ENCODE results near the gene CERS1.
A peak's percentile ranks its signal among the peaks of the same experiment; 100 is the strongest.

CERS1 gene

DNA sequence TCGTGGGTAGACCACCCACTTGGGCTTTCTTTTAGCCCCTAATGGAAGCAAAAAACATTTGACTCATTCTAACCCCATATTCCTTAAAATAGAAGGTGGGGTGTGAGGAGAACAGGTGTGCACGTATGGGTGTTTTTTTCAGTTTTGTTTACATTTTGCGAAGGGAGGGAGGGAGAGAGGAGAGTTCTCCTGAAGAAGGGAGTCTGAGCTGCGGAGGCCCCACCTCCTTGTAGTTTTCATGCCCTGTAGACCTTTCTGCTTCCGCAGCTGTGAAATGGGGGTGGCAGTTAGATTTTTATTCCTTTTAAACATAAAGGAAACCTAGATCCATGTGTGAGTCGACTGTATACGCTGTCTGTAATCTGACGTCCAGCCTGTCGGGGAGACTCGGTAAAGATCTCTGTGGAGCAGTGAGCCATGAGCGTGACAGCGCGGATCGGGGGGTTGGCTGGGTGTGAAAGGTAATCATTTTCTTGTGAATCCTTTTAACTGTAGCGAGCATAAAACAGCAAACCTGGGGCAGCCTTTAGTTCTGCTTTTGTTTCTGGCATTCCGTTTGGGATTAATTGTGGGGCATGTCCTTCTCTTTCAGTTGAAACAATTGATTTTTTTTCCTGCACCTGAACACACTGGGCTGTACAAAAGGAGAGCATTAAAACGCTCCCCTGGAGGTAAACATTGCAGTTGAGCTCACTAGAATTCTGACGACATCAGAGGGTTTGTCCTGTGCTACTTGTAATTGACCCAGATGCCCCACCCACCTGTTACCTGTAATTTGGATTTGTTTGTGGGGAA is 61.9 kb downstream of the CERS1 start:
- no peak for DNase-seq

DNA sequence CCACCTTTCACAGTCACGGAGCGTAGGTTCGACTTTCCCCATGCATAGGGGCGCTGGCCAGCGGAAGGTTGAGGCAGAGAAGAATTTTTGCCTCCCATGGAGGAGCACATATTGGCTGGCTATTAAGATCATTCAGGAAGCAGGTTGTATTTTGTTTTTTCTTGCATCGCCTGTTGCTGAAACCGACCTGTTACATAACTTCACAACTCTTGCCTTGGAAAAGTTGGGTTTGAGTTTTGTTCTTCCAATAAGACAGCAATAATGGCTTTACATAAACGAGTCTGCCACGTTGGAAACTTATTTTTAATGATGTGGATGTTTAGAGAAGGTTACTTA is 62.8 kb downstream of the CERS1 start:
- DNase-seq = no peak

DNA sequence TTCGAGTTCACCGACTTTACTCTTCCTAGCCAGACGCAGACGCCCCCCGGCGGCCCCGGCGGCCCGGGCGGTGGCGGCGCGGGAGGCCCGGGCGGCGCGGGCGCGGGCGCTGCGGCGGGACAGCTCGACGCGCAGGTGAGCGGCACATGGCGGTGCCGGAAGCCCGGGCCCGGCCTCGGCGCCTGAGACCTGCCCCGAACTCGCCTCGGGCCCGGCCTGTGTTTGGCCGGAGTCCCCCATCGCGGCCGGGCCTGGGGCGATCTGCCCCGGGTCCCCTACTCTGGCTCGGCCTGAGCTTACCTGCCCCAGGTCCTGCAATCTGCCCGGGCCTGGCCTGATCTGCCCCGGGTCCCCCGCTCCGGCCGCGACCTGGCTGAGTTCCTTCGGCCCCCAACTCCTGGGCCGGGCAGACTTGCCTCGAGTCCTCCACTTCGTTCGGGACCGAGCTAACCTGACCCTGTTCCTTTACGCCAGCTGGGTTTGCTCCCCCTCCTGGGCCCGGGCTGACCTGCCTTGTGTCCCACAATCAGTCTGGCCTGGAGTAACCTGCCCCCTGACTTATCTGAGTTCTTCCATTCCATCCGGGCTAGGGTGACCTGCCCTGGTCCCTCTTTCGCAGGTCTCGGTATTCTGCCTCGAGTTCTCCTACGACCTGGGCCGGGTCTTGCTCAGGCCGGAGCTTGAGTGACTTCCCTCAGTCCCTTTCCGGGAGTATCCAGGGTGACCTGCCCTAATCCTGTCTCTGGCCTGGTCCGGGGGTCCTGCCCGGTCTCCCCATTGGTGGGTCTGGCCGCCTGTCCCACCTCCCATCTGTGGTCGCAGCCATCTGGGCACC is 63.4 kb downstream of the CERS1 start:
- DNase-seq = no peak

DNA sequence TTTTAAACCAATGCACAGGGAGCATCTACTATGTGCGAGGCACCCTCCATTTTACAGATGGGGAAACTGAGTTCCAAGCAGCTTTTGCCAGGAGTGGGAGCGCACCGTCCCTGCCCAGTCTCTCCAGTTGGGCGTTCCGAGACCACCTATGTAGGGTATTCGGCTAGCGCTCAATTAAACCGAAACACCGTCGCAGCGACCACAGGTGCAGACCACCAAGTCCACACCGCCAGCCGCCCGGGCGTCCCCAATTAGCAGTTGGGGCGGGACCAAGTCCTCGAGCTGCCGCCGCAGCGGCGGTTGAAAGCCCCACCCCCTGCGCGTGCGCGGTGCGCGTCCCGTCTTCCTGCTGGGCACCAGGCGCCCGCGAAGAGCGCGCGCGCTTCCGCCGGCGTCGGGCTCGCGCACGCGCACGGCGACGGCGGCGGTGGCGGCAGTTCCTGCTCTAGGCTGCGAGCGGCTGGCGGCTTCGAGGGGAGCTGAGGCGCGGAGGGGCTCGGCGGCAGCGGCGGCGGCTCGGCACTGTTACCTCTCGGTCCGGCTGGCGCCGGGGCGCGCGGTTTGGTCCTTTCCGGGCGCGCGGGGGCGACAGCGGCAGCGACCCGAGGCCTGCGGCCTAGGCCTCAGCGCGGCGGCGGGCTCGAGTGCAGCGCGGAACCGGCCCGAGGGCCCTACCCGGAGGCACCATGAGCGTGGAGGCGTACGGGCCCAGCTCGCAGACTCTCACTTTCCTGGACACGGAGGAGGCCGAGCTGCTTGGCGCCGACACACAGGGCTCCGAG is 64.2 kb downstream of the CERS1 start, which contains the start of gene UPF1:
Gene UPF1 (plus strand): TSS at position 436 of the 782 bp plus-strand sequence. CDS start 251 bp downstream, at position 687.
- peak; percentile 59 for DNase-seq

DNA sequence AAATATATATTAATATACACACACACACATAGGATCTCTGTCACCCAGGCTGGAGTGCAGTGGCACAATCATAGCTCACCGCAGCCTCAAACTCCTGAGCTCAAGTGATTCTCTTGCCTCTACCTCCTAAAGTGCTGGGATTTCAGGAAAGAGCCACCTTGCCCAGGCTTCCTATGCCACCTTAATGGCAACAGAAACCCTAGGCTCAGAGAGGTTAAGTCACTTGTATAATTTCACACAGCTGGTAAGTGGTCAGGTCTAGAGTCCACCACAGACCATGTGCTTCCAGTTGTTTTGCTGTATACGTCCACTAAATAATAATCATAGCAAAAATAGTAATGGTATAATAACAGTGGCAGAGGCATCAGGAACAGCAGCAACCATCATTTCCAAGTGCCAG is 65.5 kb downstream of the CERS1 start:
- no peak for DNase-seq

DNA sequence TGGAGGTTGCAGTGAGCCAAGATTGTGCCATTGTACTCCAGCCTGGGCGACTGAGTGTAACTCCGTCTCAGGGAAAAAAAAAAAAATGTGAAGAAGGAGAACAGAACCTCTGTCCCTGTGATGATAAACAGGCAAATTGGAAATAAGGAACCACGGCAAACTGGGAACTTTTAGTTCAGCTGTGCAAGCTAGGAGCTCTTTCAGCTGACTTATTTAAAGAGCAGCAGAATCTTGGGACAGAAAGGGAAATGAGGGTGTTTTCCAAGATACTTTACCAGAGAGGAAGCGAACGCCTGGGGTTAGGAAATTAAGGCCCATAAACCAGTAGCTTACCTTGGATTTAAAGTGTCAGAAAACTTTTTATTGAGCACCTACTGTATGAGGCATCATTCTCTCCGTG is 67.2 kb downstream of the CERS1 start:
- no peak for DNase-seq

Measured in NCI-H2081 treated with DMSO at 0.1 percent for 48 hours (cell line).